ENCODE results near the gene ICA1. TPM values are rescaled to one million over a fixed set of nuclear protein-coding genes. Genes with fewer than 3 reads are reported as not detected.

Gene ICA1
- total and polyA plus RNA-seq, 4 donors = 1.4 to 22.7 (median 8.1) TPM

GRCh38 chr7:8208816-8209215 lies 53.2 kb downstream of the ICA1 start:
- H3K9me3 ChIP-seq (ENCODE audit: control insufficient read depth in 4 of 4, low read length in 3 of 4) = no peaks in the 10 kb centered on the region
- H3K27me3 ChIP-seq (ENCODE audit: control insufficient read depth in 4 of 4, insufficient read depth in 4 of 4, low read length in 3 of 4) = no peaks in the 10 kb centered on the region
- no peaks in the 10 kb centered on the region for H3K36me3 ChIP-seq (ENCODE audit: control insufficient read depth in 4 of 4, insufficient read depth in 3 of 4, low read depth in 1 of 4, low read length in 3 of 4)
- DNase-seq (ENCODE audit: low spot score) = no peak
- H3K27ac ChIP-seq (ENCODE audit: low read depth in 1 of 2, low read length in 2 of 2) = no peak overlapping the region
- H3K9ac ChIP-seq (ENCODE audit: low read depth in 1 of 2, low read length in 2 of 2) = no peak overlapping the region
- no peak overlapping the region for H3K4me3 ChIP-seq (ENCODE audit: low read depth in 1 of 3, low read length in 3 of 3)
- no peak for TF ChIP-seq RXRA (IDR thresholded peaks at IDR 0.05)
- TF ChIP-seq HNF4A (conservative IDR thresholded peaks at IDR 0.05) = peak; percentile 32 to 69
- H3K4me1 ChIP-seq (ENCODE audit: control insufficient read depth in 4 of 4, insufficient read depth in 4 of 4, low read length in 3 of 4) = peaks cover 5 to 43% (median 28%) of the 10 kb centered on the region in 4 donors
- WGBS = 58% methylated on average over 2 of the region's 2 CpGs

- no peaks in the 10 kb centered on the region for H3K36me3 ChIP-seq (ENCODE audit: control insufficient read depth in 4 of 4, insufficient read depth in 3 of 4, low read depth in 1 of 4, low read length in 3 of 4)
- TF ChIP-seq FOXA1 (IDR thresholded peaks at IDR 0.05) = no peak
- TF ChIP-seq REST (IDR thresholded peaks at IDR 0.05) = no peak
- TF ChIP-seq HNF4A (conservative IDR thresholded peaks at IDR 0.05) = no peak
- no peak for TF ChIP-seq CTCF (IDR thresholded peaks at IDR 0.05; ENCODE audit: low read depth, low read length, missing input control)
- TF ChIP-seq SP1 (IDR thresholded peaks at IDR 0.05) = no peak
- no peak for TF ChIP-seq RAD21 (IDR thresholded peaks at IDR 0.05)
- no peak for TF ChIP-seq NR2F2 (IDR thresholded peaks at IDR 0.05)
- TF ChIP-seq RXRA (IDR thresholded peaks at IDR 0.05) = no peak
- no peak for TF ChIP-seq MAX (IDR thresholded peaks at IDR 0.05)
- no peak for TF ChIP-seq ATF3 (IDR thresholded peaks at IDR 0.05)
- TF ChIP-seq YY1 (IDR thresholded peaks at IDR 0.05) = no peak
- no peak overlapping the region for H3K27ac ChIP-seq (ENCODE audit: low read depth in 1 of 2, low read length in 2 of 2)
- WGBS = 96% methylated on average over 1 of the region's 1 CpG
- DNase-seq (ENCODE audit: low spot score) = no peak
- H3K27me3 ChIP-seq (ENCODE audit: control insufficient read depth in 4 of 4, insufficient read depth in 4 of 4, low read length in 3 of 4) = no peaks in the 10 kb centered on the region
- H3K4me1 ChIP-seq (ENCODE audit: control insufficient read depth in 4 of 4, insufficient read depth in 4 of 4, low read length in 3 of 4) = peaks cover 5 to 26% (median 14%) of the 10 kb centered on the region in 4 donors
- H3K9ac ChIP-seq (ENCODE audit: low read depth in 1 of 2, low read length in 2 of 2) = no peak overlapping the region
- no peak overlapping the region for H3K4me3 ChIP-seq (ENCODE audit: low read depth in 1 of 3, low read length in 3 of 3)
- H3K9me3 ChIP-seq (ENCODE audit: control insufficient read depth in 4 of 4, low read length in 3 of 4) = no peaks in the 10 kb centered on the region
Measured at GRCh38 chr7:8206956-8207355, 55.0 kb downstream of the ICA1 start.

GRCh38 chr7:8205537-8205936 lies 56.4 kb downstream of the ICA1 start:
- Histone ChIP-seq H3K9ac (ENCODE audit: low read depth in 1 of 2, low read length in 2 of 2) (no peak overlapping the region), H3K27ac (ENCODE audit: low read depth in 1 of 2, low read length in 2 of 2) (no peak overlapping the region), H3K4me1 (ENCODE audit: control insufficient read depth in 4 of 4, insufficient read depth in 4 of 4, low read length in 3 of 4) (peaks cover 0 to 13% (median 6%) of the 10 kb centered on the region in 4 donors), H3K9me3 (ENCODE audit: control insufficient read depth in 4 of 4, low read length in 3 of 4) (no peaks in the 10 kb centered on the region), H3K27me3 (ENCODE audit: control insufficient read depth in 4 of 4, insufficient read depth in 4 of 4, low read length in 3 of 4) (no peaks in the 10 kb centered on the region), H3K4me3 (ENCODE audit: low read depth in 1 of 3, low read length in 3 of 3) (no peak overlapping the region), H3K36me3 (ENCODE audit: control insufficient read depth in 4 of 4, insufficient read depth in 3 of 4, low read depth in 1 of 4, low read length in 3 of 4) (no peaks in the 10 kb centered on the region)
- 93% methylated on average over 5 of the region's 5 CpGs for WGBS
- DNase-seq (ENCODE audit: low spot score) = no peak
- TF ChIP-seq GABPA (IDR thresholded peaks at IDR 0.05 in 1 of 2, conservative IDR thresholded peaks at IDR 0.05 in 1 of 2) = no peak
- no peak for TF ChIP-seq EGR1 (IDR thresholded peaks at IDR 0.05; ENCODE audit: low read depth in 2 of 2)
- TF ChIP-seq TAF1 (conservative IDR thresholded peaks at IDR 0.05) = no peak
- TF ChIP-seq REST (IDR thresholded peaks at IDR 0.05) = no peak
- TF ChIP-seq ZBTB33 (IDR thresholded peaks at IDR 0.05) = no peak
- no peak for TF ChIP-seq RAD21 (IDR thresholded peaks at IDR 0.05)
- no peak for TF ChIP-seq JUND (IDR thresholded peaks at IDR 0.05)
- TF ChIP-seq FOXA1 (IDR thresholded peaks at IDR 0.05) = no peak
- TF ChIP-seq YY1 (IDR thresholded peaks at IDR 0.05) = no peak
- no peak for TF ChIP-seq MAX (IDR thresholded peaks at IDR 0.05)
- no peak for TF ChIP-seq SP1 (IDR thresholded peaks at IDR 0.05)
